ENCODE results near the gene TDRD9. TPM values are rescaled to one million over a fixed set of nuclear protein-coding genes. Genes with fewer than 3 reads are reported as not detected.

Gene TDRD9
- total RNA-seq, 1 experiment from 2014 or later, result not detected

DNA sequence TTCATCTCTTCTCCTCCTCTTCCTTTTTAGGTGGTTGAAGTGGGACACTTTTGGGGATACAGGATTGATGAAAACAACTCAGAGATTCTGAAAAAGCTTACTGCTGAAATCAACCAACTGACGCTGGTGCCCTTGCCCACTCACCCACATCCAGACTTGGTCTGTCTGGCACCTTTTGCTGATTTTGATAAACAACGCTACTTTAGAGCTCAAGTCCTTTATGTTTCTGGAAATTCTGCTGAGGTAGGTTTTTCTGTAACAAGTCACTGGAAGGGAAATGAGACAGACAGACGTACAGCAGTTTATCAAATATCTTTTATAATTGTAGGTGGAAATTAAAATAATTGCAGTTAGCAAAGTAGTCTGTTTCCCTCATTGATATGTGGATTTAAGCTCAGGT is 97.3 kb downstream of the TDRD9 start:
- no peak for DNase-seq (ENCODE audit: low read depth)

DNA sequence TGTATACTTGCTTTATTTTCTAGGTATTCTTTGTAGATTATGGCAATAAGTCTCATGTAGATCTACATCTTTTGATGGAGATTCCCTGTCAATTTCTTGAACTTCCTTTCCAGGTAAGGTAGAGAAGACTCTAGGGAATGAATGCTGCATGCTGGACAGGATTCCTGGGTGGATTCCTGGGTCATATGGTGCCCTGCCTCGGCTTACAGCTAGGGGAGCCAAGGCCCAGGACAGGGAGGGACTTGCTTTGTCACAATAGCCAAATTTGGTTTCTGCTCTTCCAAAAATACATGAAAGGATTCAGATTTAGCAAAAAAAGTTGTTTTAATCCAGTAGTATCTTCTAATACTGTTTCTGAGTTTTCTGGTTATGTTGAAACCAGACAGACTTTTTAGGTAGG is 97.8 kb downstream of the TDRD9 start:
- no peak for DNase-seq (ENCODE audit: low read depth)

DNA sequence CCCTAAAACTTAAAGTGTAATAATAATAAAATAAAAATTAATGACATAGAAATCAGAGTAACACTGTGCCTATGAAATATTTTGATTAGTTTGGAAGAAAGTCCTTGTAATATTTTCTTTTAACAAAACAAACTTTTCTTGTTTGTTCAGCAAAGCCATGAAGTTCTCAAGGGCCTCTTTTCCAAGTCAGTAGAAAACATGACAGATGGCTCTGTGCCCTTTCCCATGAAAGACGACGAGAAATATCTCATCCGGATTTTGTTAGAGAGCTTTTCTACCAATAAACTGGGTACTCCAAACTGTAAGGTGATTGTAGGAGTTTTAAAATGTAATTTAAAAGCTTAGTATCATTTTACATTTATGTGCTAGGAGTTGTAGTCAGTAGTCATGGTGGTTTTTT is 102.7 kb downstream of the TDRD9 start:
- DNase-seq (ENCODE audit: low read depth), result no peak

DNA sequence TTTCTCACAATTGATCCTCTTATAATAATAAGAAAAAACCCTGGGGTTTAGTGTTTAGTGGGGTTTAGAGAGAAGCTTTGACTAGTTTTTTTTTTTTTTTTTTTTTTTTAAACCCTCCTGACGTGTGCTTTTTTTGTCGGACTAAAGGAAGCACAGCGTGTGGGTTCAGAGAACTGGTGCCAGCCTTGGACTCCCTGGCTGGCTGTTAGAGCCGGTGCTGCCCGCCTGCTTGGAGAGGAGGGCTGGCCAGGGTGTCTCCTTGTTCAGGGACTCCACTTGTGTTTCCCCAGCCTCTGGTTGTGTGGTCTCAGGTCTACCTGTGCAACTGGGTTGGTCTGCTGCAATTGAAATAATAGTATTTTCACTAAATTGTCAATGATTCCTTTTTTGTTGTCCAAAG is 103.1 kb downstream of the TDRD9 start:
- no peak for DNase-seq (ENCODE audit: low read depth)

DNA sequence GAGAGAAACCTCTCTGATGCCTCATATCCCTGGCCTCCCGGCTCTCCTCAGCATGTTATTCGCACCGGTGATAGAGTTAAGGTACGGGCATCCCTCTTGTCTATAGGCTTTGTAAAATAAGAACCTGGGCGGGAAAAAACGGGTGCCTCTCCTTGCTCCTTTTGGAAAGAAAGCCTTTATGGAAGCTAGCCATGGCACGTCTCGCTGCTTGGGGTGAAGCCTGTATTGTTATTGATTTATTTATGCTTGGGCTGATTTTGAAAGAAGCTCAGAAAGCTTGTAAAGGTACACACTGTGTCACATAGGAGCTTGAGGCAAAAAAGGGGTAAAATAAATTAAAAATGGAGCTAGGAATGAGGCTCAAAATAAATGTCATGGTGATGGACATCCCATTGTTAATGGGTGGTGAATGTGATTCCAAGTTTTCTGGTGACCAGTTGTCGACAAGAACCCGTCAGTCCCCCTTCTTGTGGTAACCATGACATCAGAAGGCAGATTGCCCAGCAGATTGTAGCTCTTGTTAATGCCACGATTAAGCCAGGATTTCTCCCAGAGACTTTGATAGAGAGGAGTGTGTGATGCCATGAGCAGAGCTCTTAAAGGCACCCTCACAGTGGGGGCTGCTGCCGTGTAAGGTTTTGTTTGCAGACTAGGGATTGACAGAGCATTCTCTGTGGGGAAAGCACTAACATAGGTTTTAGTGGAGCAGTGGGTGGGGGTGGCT is 106.9 kb downstream of the TDRD9 start:
- DNase-seq (ENCODE audit: low read depth), result no peak

DNA sequence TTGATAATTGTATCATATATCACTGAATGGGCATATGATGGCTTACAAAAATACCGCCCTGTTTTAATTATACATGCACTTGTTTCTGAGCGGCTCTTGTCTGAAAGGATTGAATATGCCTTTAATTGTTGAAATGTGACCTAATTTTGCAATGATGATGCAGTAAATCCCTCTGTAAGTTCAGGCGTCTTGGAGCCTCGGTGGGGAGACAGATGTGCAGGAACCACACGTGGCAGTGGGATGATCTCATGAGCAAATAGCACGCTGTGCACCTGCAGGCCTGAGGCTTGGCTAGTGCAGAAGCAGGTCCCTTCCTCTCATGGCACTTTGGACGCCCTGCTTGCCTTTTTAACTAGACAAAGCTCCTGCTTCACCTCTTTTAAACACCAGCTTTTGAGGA is 108.0 kb downstream of the TDRD9 start:
- no peak for DNase-seq (ENCODE audit: low read depth)

DNA sequence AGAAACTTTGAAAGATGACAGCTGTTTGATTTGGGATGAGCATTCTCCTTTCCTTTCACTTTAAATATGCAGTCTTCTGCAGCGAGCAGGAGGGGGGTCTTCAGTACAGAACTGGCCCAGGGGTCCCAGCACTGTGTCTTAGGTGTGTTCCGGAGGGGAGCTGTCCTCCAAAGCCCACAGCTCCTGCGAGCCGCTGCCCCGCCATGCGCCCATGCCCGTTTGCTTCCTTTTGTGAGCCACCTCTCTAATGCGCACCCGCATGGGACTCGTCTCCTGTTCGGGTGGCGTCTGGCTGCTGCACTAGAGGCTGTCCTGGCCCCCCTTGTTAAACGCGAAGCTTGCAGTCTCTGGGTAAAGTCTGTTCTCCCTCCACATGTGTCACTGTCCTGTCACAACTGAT is 108.8 kb downstream of the TDRD9 start:
- DNase-seq (ENCODE audit: low read depth), result no peak

DNA sequence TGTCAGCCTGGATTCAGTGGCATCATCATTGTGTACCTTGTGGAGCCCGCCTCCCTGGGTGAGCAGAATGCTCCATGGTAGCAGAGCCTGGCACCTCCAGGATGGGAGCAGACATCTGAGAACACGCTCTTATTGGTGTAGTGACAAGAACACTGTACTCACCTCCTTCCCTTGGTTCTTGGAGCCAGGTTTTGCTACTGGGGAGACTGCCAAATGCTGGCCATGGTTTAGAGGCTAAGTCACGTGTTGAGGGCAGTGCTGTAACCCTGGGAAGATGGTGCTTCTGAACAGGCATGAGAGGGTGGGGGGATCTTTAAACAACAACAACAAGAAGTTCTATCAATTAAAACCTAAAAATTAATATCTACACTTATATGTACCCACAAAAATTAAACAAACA is 109.6 kb downstream of the TDRD9 start:
- DNase-seq (ENCODE audit: low read depth), result no peak

DNA sequence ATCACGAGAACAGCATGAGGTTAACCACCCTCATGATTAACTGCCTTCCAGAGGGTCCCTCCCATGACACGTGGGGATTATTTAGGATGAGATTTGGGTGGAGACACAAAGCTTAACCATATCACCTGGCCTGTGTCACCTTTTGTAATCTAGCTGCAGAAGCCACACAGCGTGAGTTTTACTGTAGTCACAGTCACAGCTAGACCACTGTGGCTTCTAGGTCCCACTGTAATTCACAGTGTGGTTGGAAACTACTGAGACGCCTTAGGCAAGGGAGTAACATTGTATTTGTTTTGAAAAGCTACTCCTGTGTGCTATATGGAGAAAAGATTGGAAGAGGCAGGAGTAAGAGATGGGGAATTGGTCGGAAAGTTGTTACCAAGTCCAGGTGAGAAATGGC is 111.0 kb downstream of the TDRD9 start:
- no peak for DNase-seq (ENCODE audit: low read depth)

DNA sequence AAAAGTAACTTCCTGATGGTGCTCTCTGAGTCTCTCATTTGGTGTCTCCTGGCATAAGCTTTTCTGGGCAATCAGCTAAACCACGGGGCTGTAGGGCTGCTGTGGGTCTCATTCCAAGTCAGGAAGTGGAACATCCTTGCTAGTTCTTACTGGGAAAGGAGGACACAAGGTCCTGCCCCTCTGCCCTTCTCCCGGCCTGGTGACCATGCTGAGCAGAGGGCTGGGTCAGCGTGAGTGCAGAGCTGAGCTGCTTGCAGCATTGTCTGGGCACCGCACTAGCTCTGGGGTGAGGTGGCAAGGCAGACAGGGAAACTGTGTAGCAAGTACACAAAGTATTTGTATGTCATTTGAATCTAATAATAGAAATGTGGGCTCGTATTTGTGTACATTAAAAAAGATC is 112.3 kb downstream of the TDRD9 start:
- no peak for DNase-seq (ENCODE audit: low read depth)

DNA sequence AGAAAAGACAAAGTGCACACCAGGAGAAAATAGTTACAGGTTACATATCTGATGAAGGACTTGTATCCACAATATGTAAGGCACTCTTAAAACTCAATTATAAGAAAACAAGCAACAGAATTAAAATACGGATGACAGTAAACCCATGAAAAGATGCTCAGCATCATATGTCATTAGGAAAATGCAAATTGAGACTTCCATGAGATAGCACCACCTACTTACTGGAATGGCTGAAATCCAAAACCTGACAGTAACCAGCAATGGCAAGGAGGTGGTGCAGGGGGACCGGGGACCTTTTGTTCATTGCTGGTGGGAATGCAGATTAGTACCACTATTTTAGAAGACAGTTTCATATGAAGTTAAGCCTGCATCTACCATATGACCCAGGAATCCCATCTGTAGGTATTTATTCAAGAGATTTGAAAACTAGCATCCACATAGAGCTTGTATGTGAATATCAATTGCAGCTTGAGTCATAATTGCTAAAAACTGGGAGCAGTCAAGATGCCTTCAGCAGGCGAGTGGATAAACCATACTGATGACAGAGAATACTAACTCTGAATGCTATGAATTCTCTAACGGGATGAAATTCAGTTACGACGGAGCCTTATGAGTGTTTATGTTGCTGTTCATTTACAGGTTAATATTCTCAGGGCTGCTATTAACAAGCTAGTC is 113.3 kb downstream of the TDRD9 start:
- no peak for DNase-seq (ENCODE audit: low read depth)

DNA sequence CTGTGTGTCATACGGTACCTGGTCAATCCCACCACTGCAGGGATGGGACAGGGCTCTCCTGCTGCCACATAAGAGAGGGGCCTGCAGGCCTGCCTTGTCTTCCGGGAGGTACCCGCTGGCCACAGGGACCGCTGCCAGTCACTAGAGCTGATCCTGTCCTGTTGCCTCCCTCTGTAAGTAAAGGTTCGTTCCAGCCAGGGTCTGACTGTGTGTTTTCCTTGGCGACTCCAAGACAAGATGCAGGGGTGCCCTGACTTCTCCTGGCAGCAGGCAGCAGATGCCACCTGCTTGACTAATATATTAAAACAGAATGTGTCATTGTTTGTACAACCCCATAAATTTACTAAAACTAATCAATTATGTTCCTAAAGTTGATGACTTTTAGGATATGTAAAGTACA is 115.8 kb downstream of the TDRD9 start:
- DNase-seq (ENCODE audit: low read depth), result no peak

DNA sequence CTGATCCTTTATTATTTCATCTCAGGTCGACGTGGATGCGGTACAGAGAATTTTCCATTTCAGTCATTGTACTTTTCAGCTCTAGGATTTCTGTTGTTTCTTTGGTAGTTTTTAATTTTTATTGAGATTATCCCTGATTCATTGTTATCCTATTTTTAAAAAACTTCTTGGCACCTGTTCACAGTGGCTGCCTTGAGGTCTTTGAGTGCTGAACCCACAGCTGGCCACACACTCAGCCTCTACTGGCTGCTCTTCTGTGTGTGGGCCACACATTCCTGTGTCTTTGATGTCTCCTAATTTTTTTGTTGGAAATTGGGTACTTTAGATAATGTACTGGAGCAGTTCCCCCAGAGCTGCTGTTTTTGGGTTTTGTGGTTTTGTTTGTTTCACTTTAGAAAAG is 119.5 kb downstream of the TDRD9 start:
- DNase-seq (ENCODE audit: low read depth), result no peak

DNA sequence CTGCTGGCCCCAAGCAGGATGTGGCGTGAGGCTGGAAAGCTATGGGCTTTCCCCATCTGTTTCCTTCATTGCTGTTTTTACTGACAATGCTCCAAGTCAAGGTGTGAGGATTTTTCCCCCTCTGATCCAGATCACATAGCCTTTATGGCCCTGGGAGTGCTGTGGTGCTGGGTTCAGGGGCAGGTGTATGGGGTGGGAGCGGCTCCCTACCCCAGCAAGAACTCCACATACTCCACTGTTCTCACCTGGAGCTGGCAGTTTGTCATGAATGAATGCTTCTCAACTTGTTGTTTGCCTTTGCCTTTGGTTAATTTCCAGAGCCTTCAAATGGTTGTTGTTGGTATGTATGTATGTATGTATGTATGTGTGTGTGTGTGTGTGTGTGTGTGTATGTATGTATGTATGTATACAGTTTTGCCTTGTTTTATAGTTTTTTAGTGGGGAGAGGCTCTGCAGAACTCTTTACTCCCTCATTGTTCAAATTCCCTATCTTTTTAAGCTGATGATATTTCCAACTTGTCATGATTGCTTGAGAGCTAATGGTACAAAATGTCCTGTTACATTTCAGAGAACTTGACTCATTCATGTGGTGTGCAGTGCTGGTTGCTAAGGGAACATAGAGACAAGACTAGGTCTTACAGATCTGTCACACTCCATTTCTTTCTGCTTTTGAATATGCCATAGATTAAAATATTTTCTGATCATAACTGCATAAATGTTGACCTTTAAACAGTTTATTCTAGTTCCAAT is 120.7 kb downstream of the TDRD9 start:
- no peak for DNase-seq (ENCODE audit: low read depth)

DNA sequence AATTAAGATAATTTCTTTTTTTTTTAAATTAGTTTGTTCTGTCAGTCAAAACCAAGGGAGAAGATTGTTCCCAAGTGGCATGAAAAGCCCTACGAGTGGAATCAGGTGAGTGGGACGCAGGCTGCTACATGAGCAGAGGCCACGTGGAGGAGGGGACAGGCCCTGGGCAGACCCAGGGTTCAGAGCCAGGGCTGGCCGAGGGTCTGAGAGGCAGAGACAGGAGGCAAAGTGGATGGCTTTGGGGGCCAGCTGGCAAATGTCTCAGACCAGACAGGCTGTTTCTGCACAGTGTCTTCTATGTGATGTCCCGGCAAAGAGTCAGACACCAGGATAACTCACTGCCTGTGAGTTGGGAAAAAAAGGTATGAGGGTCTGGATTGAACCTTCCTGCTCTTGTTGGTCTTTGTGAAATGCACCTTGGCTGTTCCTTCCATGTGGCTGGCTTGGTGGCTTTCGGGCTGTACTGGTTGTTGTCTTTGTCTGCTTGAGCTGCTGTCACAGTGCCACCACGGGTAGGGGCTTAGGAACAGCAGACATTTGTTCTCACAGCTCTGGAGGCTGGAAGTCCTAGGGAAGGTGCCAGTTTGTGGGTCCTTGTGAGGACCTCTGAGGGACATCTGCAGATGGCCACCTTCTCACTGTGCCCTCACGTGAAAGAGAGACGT is 121.5 kb downstream of the TDRD9 start:
- DNase-seq (ENCODE audit: low read depth), result no peak

DNA sequence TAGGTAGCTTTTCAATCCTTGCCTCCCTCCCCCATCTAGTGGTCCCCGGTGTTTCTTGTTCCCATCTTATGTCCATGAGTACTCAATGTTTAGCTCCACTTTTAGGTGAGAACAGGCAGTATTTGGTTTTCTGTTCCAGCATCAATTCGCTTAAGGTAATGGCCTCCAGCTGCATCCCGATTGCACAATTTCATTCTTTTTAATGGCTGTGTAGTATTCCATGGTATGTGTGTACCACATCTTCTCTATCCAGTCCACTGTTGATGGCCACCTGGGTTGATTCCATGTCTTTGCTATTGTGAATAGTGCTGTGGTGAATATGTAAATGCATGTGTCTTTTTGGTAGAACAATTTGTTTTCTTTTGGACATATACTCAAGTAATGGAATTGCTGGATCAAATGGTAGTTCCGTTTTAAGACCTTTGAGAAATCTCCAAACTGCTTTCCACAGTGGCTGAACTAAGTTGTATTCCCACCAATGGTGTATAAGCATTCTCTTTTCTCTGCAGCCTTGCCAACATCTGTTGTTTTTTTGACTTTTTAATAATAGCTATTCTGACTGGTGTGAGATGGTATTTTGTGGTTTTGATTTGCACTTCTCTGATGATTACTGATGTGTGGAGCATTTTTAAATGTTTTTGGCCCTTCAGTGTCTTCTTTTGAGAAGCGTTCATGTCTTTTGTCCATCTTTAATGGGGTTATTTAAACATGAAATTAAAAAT is 123.0 kb downstream of the TDRD9 start:
- no peak for DNase-seq (ENCODE audit: low read depth)

DNA sequence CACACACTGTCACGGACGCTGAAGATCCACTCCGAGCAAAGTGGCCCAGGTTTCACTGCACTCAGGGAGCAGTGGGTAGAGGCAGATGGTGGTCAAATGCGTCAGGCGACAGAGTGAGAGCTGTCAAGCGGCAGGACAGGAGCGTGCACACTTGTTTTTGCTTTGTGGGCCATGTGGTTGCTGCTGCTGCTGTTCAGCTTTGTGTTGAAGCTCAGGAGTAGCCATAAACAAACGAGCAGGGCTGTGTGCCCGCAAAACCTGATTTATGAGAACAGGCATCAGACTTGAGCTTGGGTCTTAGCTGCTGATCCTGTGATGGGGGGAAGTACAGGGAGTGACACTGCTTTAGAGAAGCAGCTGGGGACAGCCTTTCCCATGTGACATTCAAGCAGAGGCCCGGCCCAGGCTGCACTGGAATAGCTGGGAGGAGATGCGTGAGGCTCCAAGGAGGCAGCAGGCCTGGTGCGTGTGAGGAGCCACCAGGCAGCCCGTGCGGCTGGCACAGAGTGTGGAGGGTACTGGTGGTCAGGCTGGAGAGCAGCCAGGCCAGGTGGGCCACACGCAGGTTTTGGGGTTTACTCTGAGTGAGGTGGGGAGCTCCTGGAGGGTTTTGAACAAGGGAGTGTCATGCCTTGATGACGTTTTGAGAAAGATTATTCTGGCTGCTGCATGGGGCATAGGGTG is 126.1 kb downstream of the TDRD9 start:
- DNase-seq (ENCODE audit: low read depth), result no peak

DNA sequence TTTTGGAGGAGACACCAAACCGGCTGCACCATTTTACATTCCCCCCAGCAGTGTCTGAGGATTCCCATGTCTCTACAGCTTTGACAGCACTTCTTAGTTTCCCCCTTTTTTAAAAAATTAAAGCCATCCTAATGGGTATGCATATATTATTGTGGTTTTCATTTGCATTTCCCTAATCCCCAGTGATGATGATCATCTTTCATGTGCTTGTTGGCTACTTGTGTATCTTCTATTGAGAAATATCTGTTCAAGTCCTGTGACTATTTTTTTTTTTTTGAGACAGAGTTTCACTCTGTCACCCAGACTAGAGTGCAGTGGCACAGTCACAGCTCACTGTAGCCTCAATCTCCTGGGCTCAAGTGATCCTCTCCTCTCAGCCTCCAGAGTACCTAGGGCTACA is 134.0 kb downstream of the TDRD9 start:
- no peak for DNase-seq (ENCODE audit: low read depth)

DNA sequence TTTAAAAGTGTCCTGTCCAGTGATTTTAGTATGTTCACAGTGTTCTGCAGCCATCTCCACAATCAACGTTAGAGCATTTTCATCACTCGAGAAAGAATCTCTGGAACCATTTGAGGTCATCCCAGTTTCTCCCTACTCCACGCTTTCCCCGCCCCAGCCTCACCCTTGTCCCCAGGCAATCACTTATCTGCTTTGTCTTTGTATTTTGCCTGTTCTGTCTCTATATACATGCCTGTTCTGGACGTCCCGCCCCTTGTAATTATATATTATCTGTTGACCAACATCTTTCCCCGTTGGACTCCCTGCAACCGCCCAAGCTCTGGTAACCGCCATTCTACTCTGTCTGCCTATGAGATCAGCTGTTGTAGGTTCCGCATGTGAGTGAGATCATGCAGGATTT is 135.7 kb downstream of the TDRD9 start:
- DNase-seq (ENCODE audit: low read depth), result no peak

DNA sequence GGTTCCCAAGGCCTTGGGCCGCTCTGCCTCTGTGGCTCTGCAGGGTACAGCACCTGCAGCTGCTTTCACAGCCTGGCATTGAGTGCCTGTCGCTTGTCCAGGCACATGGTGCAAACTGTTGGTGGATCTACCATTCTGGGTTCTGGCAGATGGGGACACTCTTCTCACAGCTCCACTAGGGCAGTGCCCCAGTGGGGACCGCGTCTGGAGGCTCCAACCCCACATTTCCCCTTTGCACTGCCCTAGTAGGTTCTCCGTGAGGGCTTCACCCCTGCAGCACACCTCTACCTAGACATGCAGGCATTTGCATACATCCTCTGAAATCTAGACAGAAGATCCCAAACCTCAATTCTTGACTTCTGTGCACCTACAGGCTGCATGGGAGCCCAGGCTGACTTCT is 138.0 kb downstream of the TDRD9 start:
- no peak for DNase-seq (ENCODE audit: low read depth)
